Breast epithelium (tissue), 3 donors: ENCODE data around the gene COL17A1.

ENCODE experiments used
- CTCF ChIP-seq, 3 donors: fragments of 450-650 bp; IDR thresholded peaks; one replicate each; pipeline ENCODE4 v1.5.1; 2016 to 2017; ENCODE audit warnings: antibody characterized with exemption in 3 of 3, mild to moderate bottlenecking in 3 of 3, moderate library complexity in 3 of 3
- POLR2A ChIP-seq: fragments of 450-650 bp; IDR thresholded peaks from one replicate; pipeline ENCODE4 v1.6.1; 2016; ENCODE audit warnings: antibody characterized with exemption, mild to moderate bottlenecking, moderate library complexity
- POLR2AphosphoS5 ChIP-seq, 3 donors: sonication (generic); formaldehyde crosslinking; IDR thresholded peaks; one replicate each; pipeline ENCODE4 v1.6.1; 2017; ENCODE audit warnings: antibody characterized with exemption in 3 of 3

GRCh38 chr10:103990121-103990520, 95.6 kb downstream of the COL17A1 start:
- TF ChIP-seq CTCF (IDR thresholded peaks at IDR 0.05) (no peak), POLR2A (no peak), POLR2AphosphoS5 (IDR thresholded peaks at IDR 0.05) (no peak)
